Measurements from ENCODE around the gene LAMC2.

Gene LAMC2

GRCh38 chr1:183289051-183289496, 103.0 kb downstream of the LAMC2 start:
- Histone ChIP-seq H3K36me3 (ENCODE audit: insufficient read depth, low read length) (no peaks in the 10 kb centered on the region), H3K4me1 (ENCODE audit: insufficient read depth, low read length) (no peaks in the 10 kb centered on the region), H2AFZ (ENCODE audit: low read depth, low read length) (no peak overlapping the region), H3K4me3 (ENCODE audit: low read depth in 1 of 2, low read length in 2 of 2) (no peak overlapping the region), H3K79me2 (ENCODE audit: insufficient read depth, low read length) (no peaks in the 10 kb centered on the region), H3K9ac (ENCODE audit: low read depth, low read length) (no peak overlapping the region), H3K9me3 (ENCODE audit: insufficient read depth, low read length, severe bottlenecking) (no peaks in the 10 kb centered on the region), H3K4me2 (ENCODE audit: insufficient read depth, low read length) (no peak overlapping the region), H4K20me1 (ENCODE audit: insufficient read depth, low read length) (no peaks in the 10 kb centered on the region; the same call in 1 of the 2 replicates), H3K27me3 (ENCODE audit: insufficient read depth, low read length, poor library complexity) (peaks cover 24% of the 10 kb centered on the region), H3K27ac (ENCODE audit: low read length) (no peak overlapping the region)
- ATAC-seq (ENCODE audit: insufficient read depth, low read depth) (no peak), DNase-seq (no peak)
- TF ChIP-seq EZH2 (IDR thresholded peaks at IDR 0.05; ENCODE audit: borderline replicate concordance, low read depth, low read length, severe bottlenecking) (no peak), CTCF (IDR thresholded peaks at IDR 0.05; ENCODE audit: borderline replicate concordance, extremely low read depth, low read length, poor library complexity, severe bottlenecking) (no peak)

- Histone ChIP-seq H3K79me2 (ENCODE audit: insufficient read depth, low read length) (no peaks in the 10 kb centered on the region), H3K27me3 (ENCODE audit: insufficient read depth, low read length, poor library complexity) (peaks cover 12% of the 10 kb centered on the region), H2AFZ (ENCODE audit: low read depth, low read length) (no peak overlapping the region), H3K4me3 (ENCODE audit: low read depth in 1 of 2, low read length in 2 of 2) (no peak overlapping the region), H3K4me1 (ENCODE audit: insufficient read depth, low read length) (no peaks in the 10 kb centered on the region), H3K27ac (ENCODE audit: low read length) (no peak overlapping the region), H4K20me1 (ENCODE audit: insufficient read depth, low read length) (no peaks in the 10 kb centered on the region; the same call in 1 of the 2 replicates), H3K36me3 (ENCODE audit: insufficient read depth, low read length) (no peaks in the 10 kb centered on the region), H3K9me3 (ENCODE audit: insufficient read depth, low read length, severe bottlenecking) (no peaks in the 10 kb centered on the region), H3K4me2 (ENCODE audit: insufficient read depth, low read length) (no peak overlapping the region), H3K9ac (ENCODE audit: low read depth, low read length) (no peak overlapping the region)
- TF ChIP-seq EZH2 (IDR thresholded peaks at IDR 0.05; ENCODE audit: borderline replicate concordance, low read depth, low read length, severe bottlenecking), result no peak
- TF ChIP-seq CTCF (IDR thresholded peaks at IDR 0.05; ENCODE audit: borderline replicate concordance, extremely low read depth, low read length, poor library complexity, severe bottlenecking), result no peak
- DNase-seq, result no peak
- no peak for ATAC-seq (ENCODE audit: insufficient read depth, low read depth)
Measured at GRCh38 chr1:183290628-183291027, 104.6 kb downstream of the LAMC2 start.

- TF ChIP-seq CTCF (IDR thresholded peaks at IDR 0.05; ENCODE audit: borderline replicate concordance, extremely low read depth, low read length, poor library complexity, severe bottlenecking) (no peak), EZH2 (IDR thresholded peaks at IDR 0.05; ENCODE audit: borderline replicate concordance, low read depth, low read length, severe bottlenecking) (no peak)
- no peaks in the 10 kb centered on the region; the same call in 1 of the 2 replicates for H4K20me1 ChIP-seq (ENCODE audit: insufficient read depth, low read length)
- H3K79me2 ChIP-seq (ENCODE audit: insufficient read depth, low read length), result no peaks in the 10 kb centered on the region
- H3K36me3 ChIP-seq (ENCODE audit: insufficient read depth, low read length), result no peaks in the 10 kb centered on the region
- H3K4me3 ChIP-seq (ENCODE audit: low read depth in 1 of 2, low read length in 2 of 2), result no peak overlapping the region
- no peak overlapping the region for H3K4me2 ChIP-seq (ENCODE audit: insufficient read depth, low read length)
- no peak overlapping the region for H3K27ac ChIP-seq (ENCODE audit: low read length)
- H3K4me1 ChIP-seq (ENCODE audit: insufficient read depth, low read length), result no peaks in the 10 kb centered on the region
- H3K27me3 ChIP-seq (ENCODE audit: insufficient read depth, low read length, poor library complexity), result peaks cover 12% of the 10 kb centered on the region
- H3K9me3 ChIP-seq (ENCODE audit: insufficient read depth, low read length, severe bottlenecking), result no peaks in the 10 kb centered on the region
- H2AFZ ChIP-seq (ENCODE audit: low read depth, low read length), result no peak overlapping the region
- ATAC-seq (ENCODE audit: insufficient read depth, low read depth), result no peak
- no peak overlapping the region for H3K9ac ChIP-seq (ENCODE audit: low read depth, low read length)
- no peak for DNase-seq
Measured at GRCh38 chr1:183291216-183291762, 105.2 kb downstream of the LAMC2 start.
